Islet of Langerhans (tissue), 1 donor: Measurements from ENCODE around the gene SMYD3.
A peak's percentile ranks its signal among the peaks of the same experiment; 100 is the strongest.

Experiments used
- FAIRE-seq: peaks from one replicate; lab custom pipeline; 2011; peaks lifted over from hg19 to GRCh38; lab: Jason Lieb, UNC

The SMYD3 gene

GRCh38 chr1:246169019-246169418 lies 338.1 kb downstream of the SMYD3 start:
- no peak for FAIRE-seq

GRCh38 chr1:246166841-246167240 lies 340.2 kb downstream of the SMYD3 start:
- FAIRE-seq: no peak

GRCh38 chr1:246165826-246166709 lies 341.0 kb downstream of the SMYD3 start:
- FAIRE-seq: peak; percentile 76

GRCh38 chr1:246164764-246165163 lies 342.3 kb downstream of the SMYD3 start:
- FAIRE-seq: no peak

- no peak for FAIRE-seq
Observed at GRCh38 chr1:246162560-246162959, 344.5 kb downstream of the SMYD3 start.

GRCh38 chr1:246161626-246162025 lies 345.5 kb downstream of the SMYD3 start:
- FAIRE-seq: no peak

GRCh38 chr1:246160905-246161304 lies 346.2 kb downstream of the SMYD3 start:
- FAIRE-seq: no peak

GRCh38 chr1:246160374-246160773 lies 346.7 kb downstream of the SMYD3 start:
- FAIRE-seq: no peak

GRCh38 chr1:246159279-246160227 lies 347.5 kb downstream of the SMYD3 start:
- FAIRE-seq: no peak

GRCh38 chr1:246158131-246158530 lies 348.9 kb downstream of the SMYD3 start:
- FAIRE-seq: no peak

- FAIRE-seq: no peak
Observed at GRCh38 chr1:246157516-246157915, 349.6 kb downstream of the SMYD3 start.

GRCh38 chr1:246156847-246157246 lies 350.2 kb downstream of the SMYD3 start:
- FAIRE-seq: no peak

GRCh38 chr1:246155923-246156322 lies 351.2 kb downstream of the SMYD3 start:
- peak; percentile 74 for FAIRE-seq

- FAIRE-seq: no peak
Observed at GRCh38 chr1:246153796-246154212, 353.3 kb downstream of the SMYD3 start.

- no peak for FAIRE-seq
Observed at GRCh38 chr1:246152986-246153431, 354.1 kb downstream of the SMYD3 start.

- FAIRE-seq: peak; percentile 27
Observed at GRCh38 chr1:246151796-246152434, 355.2 kb downstream of the SMYD3 start.

GRCh38 chr1:246149543-246149942 lies 357.5 kb downstream of the SMYD3 start:
- FAIRE-seq: no peak

- FAIRE-seq: no peak
Observed at GRCh38 chr1:246147524-246148461, 359.3 kb downstream of the SMYD3 start.

- no peak for FAIRE-seq
Observed at GRCh38 chr1:246146804-246147523, 360.1 kb downstream of the SMYD3 start.

GRCh38 chr1:246145900-246146299 lies 361.2 kb downstream of the SMYD3 start:
- no peak for FAIRE-seq

GRCh38 chr1:246144931-246145330 lies 362.1 kb downstream of the SMYD3 start:
- no peak for FAIRE-seq
